IPS-20b (cell line): ENCODE results near the gene WDR37.
"Not testable (repeated sequence)": the region's sequence is repeated elsewhere in the genome, so short reads cannot be mapped to it uniquely, and the experiment has no call there.

ENCODE experiments used
- H3K27ac ChIP-seq: one replicate; pipeline ENCODE4 v1.5.1; 2013; ENCODE audit warnings: low read length
- H3K27me3 ChIP-seq: 2 replicates; pipeline ENCODE4 v1.6.1; 2013; ENCODE audit warnings: mild to moderate bottlenecking, low read length, inconsistent platforms; ENCODE audit not compliant: insufficient read depth
- H3K36me3 ChIP-seq: 2 replicates; pipeline ENCODE4 v1.6.1; 2013; ENCODE audit warnings: low read depth, mild to moderate bottlenecking, inconsistent platforms, low read length, moderate library complexity; ENCODE audit not compliant: insufficient read depth
- H3K4me1 ChIP-seq: 2 replicates; pipeline ENCODE4 v1.6.1; 2013; ENCODE audit warnings: mild to moderate bottlenecking, control low read depth, inconsistent platforms, low read length, moderate library complexity; ENCODE audit not compliant: insufficient read depth
- H3K4me3 ChIP-seq: 2 replicates; pipeline ENCODE4 v1.5.1; 2013; ENCODE audit warnings: mild to moderate bottlenecking, low read length, inconsistent platforms
- H3K9ac ChIP-seq: 2 replicates; pipeline ENCODE4 v1.6.1; 2013; ENCODE audit warnings: low read depth, mild to moderate bottlenecking, inconsistent platforms, low read length, moderate library complexity
- H3K9me3 ChIP-seq: 2 replicates; pipeline ENCODE4 v1.6.1; 2013; ENCODE audit warnings: mild to moderate bottlenecking, low read depth, low read length, inconsistent platforms; ENCODE audit not compliant: insufficient read depth

Gene WDR37

DNA sequence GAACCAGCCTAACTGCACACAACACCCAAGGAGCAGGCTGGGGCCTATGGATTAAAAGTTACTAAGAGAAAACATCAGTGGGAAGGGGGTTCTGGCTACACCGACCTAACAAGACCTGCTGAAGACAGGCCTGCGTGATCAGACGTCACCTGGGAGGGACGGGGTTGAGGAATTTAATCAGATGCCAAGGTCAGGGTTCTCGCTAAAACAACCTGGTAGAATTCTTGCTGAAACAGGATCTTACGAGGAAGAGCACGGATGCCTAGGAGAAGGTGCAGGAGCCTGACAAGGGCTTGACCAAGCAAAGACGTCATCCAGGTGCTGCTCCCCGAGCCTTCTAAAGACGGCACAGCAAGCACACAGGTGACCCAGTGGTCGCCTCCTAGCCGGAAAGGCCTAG, 32.1 kb upstream of the WDR37 start:
- Histone ChIP-seq H3K27me3 (no peaks in the 10 kb centered on the region), H3K36me3 (peaks cover 9% of the 10 kb centered on the region), H3K27ac (no peak overlapping the region), H3K9ac (no peak overlapping the region), H3K4me1 (no peaks in the 10 kb centered on the region), H3K4me3 (no peak overlapping the region), H3K9me3 (no peaks in the 10 kb centered on the region)

DNA sequence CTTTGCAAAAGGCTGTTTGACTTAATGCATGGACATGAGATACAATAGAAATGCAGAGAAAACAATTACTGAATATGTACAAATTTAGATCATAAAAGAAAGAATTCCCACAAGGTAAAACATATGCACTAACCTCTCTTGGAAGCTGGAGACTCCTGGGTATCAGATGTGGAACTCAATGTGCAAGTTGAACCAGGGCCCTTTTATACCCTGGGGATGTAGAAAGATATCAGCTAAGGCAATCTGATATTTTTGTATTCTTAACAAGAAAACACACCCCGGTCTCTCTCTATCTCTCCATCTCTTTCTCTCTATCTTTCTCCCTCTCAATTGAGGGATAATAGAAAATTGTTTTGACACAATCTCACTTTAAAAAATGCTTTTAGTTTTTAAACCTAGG, 30.5 kb upstream of the WDR37 start, which contains the start of gene IDI2:
IDI2 (minus strand) TSS at position 177 of the 400 bp plus-strand sequence. CDS start 1,136 bp downstream, outside the sequence.
- H3K4me1 ChIP-seq = no peaks in the 10 kb centered on the region; the same call in 1 of the 2 replicates
- H3K27me3 ChIP-seq = no peaks in the 10 kb centered on the region
- no peak within 1 kb of the TSS for H3K4me3 ChIP-seq
- H3K9ac ChIP-seq = no peak within 1 kb of the TSS
- no peak within 1 kb of the TSS for H3K27ac ChIP-seq
- no peaks in the 10 kb centered on the region for H3K9me3 ChIP-seq
- H3K36me3 ChIP-seq = no peaks in the 10 kb centered on the region

DNA sequence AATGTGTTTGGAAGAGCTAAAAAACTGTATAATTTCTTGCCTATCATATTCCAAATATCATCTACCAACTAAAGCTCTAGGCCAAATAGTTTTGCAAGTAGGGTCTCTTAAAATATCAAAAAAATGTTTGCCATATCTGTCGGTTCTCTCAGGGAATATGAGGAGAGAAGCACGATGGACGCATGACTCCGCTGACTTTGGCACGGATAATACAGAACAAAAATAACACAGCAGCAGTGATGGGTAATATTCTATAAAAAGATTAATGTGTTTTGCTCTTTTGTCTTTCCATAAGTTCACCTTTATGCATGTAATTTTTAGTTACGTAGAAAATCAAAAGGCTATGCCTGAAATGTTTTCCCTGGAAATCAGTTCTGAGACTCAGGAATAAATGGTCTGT, 29.6 kb upstream of the WDR37 start:
- no peak overlapping the region for H3K4me3 ChIP-seq
- no peak overlapping the region for H3K9ac ChIP-seq
- H3K27me3 ChIP-seq = no peaks in the 10 kb centered on the region
- no peaks in the 10 kb centered on the region for H3K9me3 ChIP-seq
- H3K4me1 ChIP-seq = no peaks in the 10 kb centered on the region; the same call in 1 of the 2 replicates
- H3K36me3 ChIP-seq = no peaks in the 10 kb centered on the region
- H3K27ac ChIP-seq = no peak overlapping the region

DNA sequence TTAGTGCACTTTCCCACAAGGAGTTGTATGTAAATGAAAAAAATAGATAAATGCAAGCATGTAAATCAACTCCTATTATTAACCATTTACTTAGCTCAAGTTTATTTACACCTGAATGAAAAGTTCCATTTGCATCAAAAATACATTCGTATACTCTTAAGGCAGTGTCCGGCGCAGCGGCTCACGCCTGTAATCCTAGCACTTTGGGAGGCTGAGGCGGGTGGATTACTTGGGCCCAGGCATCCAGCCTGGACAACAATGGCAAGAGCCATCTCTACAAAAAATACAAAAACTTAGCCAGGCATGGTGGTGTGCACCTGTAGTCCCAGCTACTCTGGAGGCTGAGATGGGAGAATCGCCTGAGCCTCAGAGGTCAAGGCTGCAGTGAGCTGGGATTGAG, 26.3 kb upstream of the WDR37 start:
- Histone ChIP-seq H3K27ac (no peak overlapping the region), H3K4me3 (no peak overlapping the region), H3K4me1 (peaks cover under 1% of the 10 kb centered on the region; the same call in 1 of the 2 replicates), H3K9ac (no peak overlapping the region), H3K36me3 (no peaks in the 10 kb centered on the region), H3K27me3 (no peaks in the 10 kb centered on the region), H3K9me3 (no peaks in the 10 kb centered on the region)

DNA sequence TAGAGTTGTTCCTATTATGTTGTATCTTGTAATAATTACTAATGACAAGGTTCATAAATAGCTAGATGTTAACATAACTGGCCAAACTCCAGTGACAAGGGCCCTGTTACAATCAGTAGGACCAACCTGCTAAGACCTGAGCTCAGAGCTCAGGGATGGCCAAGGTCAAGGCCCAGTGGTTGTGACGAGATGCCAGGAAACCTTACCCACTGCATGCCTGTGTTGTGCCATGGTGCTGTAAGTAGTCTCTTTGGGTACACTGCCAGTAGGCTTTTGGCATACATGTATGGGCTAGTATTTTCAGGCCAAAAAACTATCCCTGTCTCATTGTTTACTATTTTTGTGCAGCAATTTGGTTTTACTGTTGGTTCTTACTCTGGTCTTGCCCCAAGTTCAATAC, 22.6 kb upstream of the WDR37 start:
- Histone ChIP-seq H3K9ac (no peak overlapping the region), H3K27ac (no peak overlapping the region), H3K4me3 (no peak overlapping the region), H3K9me3 (no peaks in the 10 kb centered on the region), H3K36me3 (peaks cover 10% of the 10 kb centered on the region), H3K27me3 (no peaks in the 10 kb centered on the region), H3K4me1 (peaks cover 4% of the 10 kb centered on the region; the same call in 1 of the 2 replicates)

DNA sequence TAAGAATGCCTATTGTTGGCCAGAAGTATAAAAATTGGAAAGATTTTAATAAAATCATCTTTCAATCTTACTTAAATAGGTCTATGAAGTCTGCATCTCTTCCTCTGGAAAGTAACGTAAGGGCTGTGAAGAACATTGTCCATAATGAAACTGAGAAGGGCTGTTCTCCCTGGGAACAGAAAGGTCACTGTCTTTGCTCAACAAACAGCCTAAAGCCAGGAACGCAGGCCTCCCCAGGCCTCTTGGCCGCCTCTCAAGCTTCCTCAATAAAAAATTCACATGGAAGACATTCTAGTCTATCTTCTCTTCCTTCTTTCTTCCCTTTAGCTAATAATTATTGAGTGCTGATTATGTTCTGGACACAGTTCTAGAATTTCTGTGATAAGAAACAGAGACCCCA, 21.4 kb upstream of the WDR37 start:
- no peak overlapping the region for H3K4me3 ChIP-seq
- H3K9me3 ChIP-seq = no peaks in the 10 kb centered on the region
- H3K27me3 ChIP-seq = no peaks in the 10 kb centered on the region
- peaks cover 19% of the 10 kb centered on the region for H3K36me3 ChIP-seq
- H3K4me1 ChIP-seq = peaks cover 4% of the 10 kb centered on the region; the same call in 1 of the 2 replicates
- H3K27ac ChIP-seq = no peak overlapping the region
- H3K9ac ChIP-seq = no peak overlapping the region

DNA sequence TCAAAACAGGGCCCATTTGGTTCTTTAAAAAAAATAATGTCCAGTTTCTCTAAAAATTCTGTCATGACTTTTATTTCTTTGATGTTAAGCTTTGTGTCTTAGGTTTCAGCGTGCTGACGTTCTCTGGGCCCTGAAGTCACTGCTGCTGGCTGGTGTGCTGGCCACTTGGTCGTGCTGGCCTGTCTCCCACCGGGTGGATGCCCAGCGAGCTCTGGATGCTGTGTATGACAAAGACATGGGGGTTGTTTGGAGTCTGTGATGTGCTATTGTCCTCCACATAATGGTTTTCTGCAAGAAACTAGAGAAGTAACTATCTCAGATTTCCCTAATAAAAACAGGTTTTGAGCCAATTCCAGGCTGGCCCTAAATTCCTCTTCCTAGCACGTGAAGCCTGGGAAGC, 21.0 kb upstream of the WDR37 start:
- H3K4me3 ChIP-seq = no peak overlapping the region
- peaks cover 4% of the 10 kb centered on the region; the same call in 1 of the 2 replicates for H3K4me1 ChIP-seq
- no peak overlapping the region for H3K27ac ChIP-seq
- no peaks in the 10 kb centered on the region for H3K27me3 ChIP-seq
- no peaks in the 10 kb centered on the region for H3K9me3 ChIP-seq
- peaks cover 23% of the 10 kb centered on the region for H3K36me3 ChIP-seq
- H3K9ac ChIP-seq = no peak overlapping the region

DNA sequence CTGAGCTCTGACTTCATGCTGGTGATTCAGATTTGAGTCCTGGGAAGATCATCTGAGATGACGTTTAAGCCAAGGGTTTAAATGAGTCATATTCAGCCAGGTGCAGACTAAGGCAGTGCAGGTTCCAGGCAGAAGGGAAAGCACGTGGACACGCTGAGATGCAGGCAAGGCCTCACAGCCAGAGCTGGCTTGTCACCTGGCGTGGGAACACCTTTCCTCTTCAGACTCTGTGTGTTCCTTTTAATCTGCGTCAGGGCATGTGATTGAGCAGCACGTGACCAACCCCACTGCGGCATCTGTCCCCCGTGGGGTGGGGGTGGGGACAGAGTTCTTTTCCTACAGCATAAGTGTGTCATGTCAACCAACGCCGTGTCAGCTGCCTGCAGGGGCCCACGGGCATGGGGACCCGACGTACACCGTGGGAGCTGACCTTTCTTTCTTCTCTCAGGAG, 19.8 kb upstream of the WDR37 start:
- Histone ChIP-seq H3K4me3 (no peak overlapping the region), H3K27me3 (no peaks in the 10 kb centered on the region), H3K36me3 (peaks cover 35% of the 10 kb centered on the region), H3K9ac (no peak overlapping the region), H3K27ac (no peak overlapping the region), H3K9me3 (no peaks in the 10 kb centered on the region), H3K4me1 (peaks cover 4% of the 10 kb centered on the region; the same call in 1 of the 2 replicates)

DNA sequence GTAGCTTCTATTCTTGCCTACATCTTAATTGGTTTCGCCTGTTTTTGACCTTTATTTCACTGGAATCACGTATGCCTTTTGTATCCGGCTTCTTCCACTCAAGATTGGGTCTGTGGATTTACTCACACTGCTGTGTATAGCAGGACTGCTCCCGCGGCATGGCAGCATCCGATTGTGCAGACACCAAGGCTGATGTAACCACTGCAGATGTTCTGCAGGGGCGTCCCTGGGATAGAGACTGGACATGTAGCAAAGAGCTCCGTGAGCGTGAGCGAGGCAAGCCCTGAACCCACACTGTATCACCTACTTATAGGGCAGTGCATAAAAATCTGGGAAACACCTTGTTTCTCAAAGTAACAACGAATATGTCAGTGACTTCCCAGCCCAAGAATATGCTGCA, 19.1 kb upstream of the WDR37 start:
- Histone ChIP-seq H3K9ac (no peak overlapping the region), H3K4me1 (peaks cover 4% of the 10 kb centered on the region; the same call in 1 of the 2 replicates), H3K27me3 (no peaks in the 10 kb centered on the region), H3K36me3 (peaks cover 42% of the 10 kb centered on the region), H3K27ac (no peak overlapping the region), H3K4me3 (no peak overlapping the region), H3K9me3 (no peaks in the 10 kb centered on the region)

DNA sequence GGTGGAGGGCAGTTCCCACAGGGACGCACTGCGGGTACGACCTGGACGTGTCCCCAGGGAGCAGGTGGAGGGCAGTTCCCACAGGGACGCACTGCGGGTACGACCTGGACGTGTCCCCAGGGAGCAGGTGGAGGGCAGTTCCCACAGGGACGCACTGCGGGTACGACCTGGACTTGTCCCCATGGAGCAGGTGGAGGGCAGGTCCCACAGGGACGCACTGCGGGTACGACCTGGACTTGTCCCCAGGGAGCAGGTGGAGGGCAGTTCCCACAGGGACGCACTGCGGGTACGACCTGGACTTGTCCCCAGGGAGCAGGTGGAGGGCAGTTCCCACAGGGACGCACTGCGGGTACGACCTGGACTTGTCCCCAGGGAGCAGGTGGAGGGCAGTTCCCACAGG, 17.4 kb upstream of the WDR37 start:
- H3K27me3 ChIP-seq, H3K9me3 ChIP-seq, H3K4me3 ChIP-seq, H3K27ac ChIP-seq, H3K9ac ChIP-seq, H3K4me1 ChIP-seq: not testable (repeated sequence)
- H3K36me3 ChIP-seq = peaks cover 59% of the 10 kb centered on the region

DNA sequence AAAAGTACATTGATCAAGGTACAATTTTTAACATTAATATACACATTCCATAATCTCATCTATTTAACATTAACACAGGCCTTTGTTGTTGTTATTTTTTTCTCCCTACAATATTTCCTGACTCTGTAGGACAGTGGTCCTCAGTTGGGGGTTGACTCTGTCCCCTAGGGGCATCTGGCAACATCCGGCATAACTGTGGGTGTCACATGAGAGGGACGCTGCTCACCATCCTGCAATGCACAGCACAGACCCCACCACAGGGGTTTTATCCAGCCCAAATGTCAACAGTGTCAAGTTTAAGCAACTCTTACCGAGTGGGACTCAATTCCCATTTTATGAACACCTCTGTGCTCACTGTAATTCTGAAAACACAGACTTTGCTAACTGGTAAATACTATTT, 16.1 kb upstream of the WDR37 start:
- H3K36me3 ChIP-seq = peaks cover 72% of the 10 kb centered on the region
- no peak overlapping the region for H3K4me3 ChIP-seq
- H3K4me1 ChIP-seq = peaks cover under 1% of the 10 kb centered on the region; the same call in 1 of the 2 replicates
- H3K9ac ChIP-seq = no peak overlapping the region
- H3K27me3 ChIP-seq = no peaks in the 10 kb centered on the region
- no peak overlapping the region for H3K27ac ChIP-seq
- no peaks in the 10 kb centered on the region for H3K9me3 ChIP-seq

DNA sequence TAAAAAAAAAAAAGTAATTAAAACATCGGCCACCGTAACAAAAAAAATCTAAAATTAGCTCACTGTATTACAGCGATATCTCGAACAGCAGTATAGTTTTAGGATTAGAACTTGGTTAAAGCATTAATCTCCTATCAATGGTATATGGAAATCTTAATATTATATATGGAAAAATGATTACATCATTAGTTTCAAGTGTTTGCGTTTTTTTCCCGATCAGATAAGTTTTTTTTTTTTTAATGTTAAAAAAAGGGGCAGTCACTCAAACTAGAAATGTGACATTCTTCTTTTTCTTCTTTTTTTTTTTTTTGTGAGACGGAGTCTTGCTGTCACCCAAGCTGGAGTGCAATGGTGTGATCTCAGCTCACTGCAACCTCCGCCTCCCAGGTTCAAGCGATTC, 14.7 kb upstream of the WDR37 start:
- Histone ChIP-seq H3K27me3 (no peaks in the 10 kb centered on the region), H3K27ac (no peak overlapping the region), H3K9ac (no peak overlapping the region), H3K9me3 (no peaks in the 10 kb centered on the region), H3K4me3 (no peak overlapping the region), H3K36me3 (peaks cover 82% of the 10 kb centered on the region), H3K4me1 (0 out of 2 replicates have a peak, but pooled peaks cover 3% of the 10 kb centered on the region)
